Astrocyte (in vitro differentiated cells and primary cell): ENCODE results near the gene IDNK. TPM values are rescaled to one million over a fixed set of nuclear protein-coding genes. Genes with fewer than 3 reads are reported as not detected.

Experiments
- DNase-seq: peaks from one replicate; pipeline ENCODE4 v3.0.0-alpha.2; 2010; ENCODE audit warnings: low read depth
- FAIRE-seq: peaks from 2 replicates; lab custom pipeline; 2011; peaks lifted over from hg19 to GRCh38; lab: Jason Lieb, UNC
- H2AFZ ChIP-seq: 2 replicates; pipeline ENCODE4 v1.6.0; 2012; ENCODE audit warnings: low read depth, low read length, inconsistent platforms
- H3K27ac ChIP-seq: 2 replicates; pipeline ENCODE4 v1.5.1; 2011; ENCODE audit warnings: low read depth, low read length, inconsistent platforms
- H3K27me3 ChIP-seq: 2 replicates; pipeline ENCODE4 v1.6.0; 2011; ENCODE audit warnings: low read length, inconsistent platforms; ENCODE audit not compliant: insufficient read depth
- H3K36me3 ChIP-seq: 2 replicates; pipeline ENCODE4 v1.5.1; 2011; ENCODE audit warnings: low read length, inconsistent platforms; ENCODE audit not compliant: insufficient read depth
- H3K4me1 ChIP-seq: 2 replicates; pipeline ENCODE4 v1.5.1; 2011; ENCODE audit warnings: low read length, inconsistent platforms; ENCODE audit not compliant: insufficient read depth
- H3K4me2 ChIP-seq: 2 replicates; pipeline ENCODE4 v1.6.0; 2012; ENCODE audit warnings: low read length, inconsistent platforms
- H3K4me3 ChIP-seq: 2 replicates; pipeline ENCODE4 v1.5.1; 2011; ENCODE audit warnings: low read depth, mild to moderate bottlenecking, low read length, inconsistent platforms; ENCODE audit not compliant: insufficient read depth
- H3K79me2 ChIP-seq: 2 replicates; pipeline ENCODE4 v1.6.0; 2012; ENCODE audit warnings: mild to moderate bottlenecking, low read length, inconsistent platforms; ENCODE audit not compliant: insufficient read depth
- H3K9ac ChIP-seq: 2 replicates; pipeline ENCODE4 v1.6.0; 2012; ENCODE audit warnings: mild to moderate bottlenecking, low read length, inconsistent platforms
- H3K9me3 ChIP-seq: 2 replicates; pipeline ENCODE4 v1.5.1; 2012; ENCODE audit warnings: low read depth, mild to moderate bottlenecking, low read length, inconsistent platforms; ENCODE audit not compliant: insufficient read depth
- H4K20me1 ChIP-seq: 2 replicates; pipeline ENCODE4 v1.6.0; 2012; ENCODE audit warnings: low read length, inconsistent platforms; ENCODE audit not compliant: insufficient read depth
- H3K27ac Mint-ChIP-seq: one replicate; pipeline ENCODE4 v1.8.0; 2021; ENCODE audit warnings: mild to moderate bottlenecking, mixed read lengths; ENCODE audit not compliant: unreplicated experiment
- H3K27me3 Mint-ChIP-seq: one replicate; pipeline ENCODE4 v1.8.0; 2021; ENCODE audit warnings: low read depth, mixed read lengths; ENCODE audit not compliant: unreplicated experiment
- H3K36me3 Mint-ChIP-seq: one replicate; pipeline ENCODE4 v1.8.0; 2021; ENCODE audit warnings: low read depth, mixed read lengths; ENCODE audit not compliant: unreplicated experiment
- H3K4me1 Mint-ChIP-seq: one replicate; pipeline ENCODE4 v1.8.0; 2021; ENCODE audit warnings: low read depth, mixed read lengths; ENCODE audit not compliant: unreplicated experiment
- H3K4me3 Mint-ChIP-seq: one replicate; pipeline ENCODE4 v1.8.0; 2021; ENCODE audit warnings: mild to moderate bottlenecking, moderate library complexity, mixed read lengths; ENCODE audit not compliant: unreplicated experiment
- H3K9me3 Mint-ChIP-seq: one replicate; pipeline ENCODE4 v1.8.0; 2021; ENCODE audit warnings: mild to moderate bottlenecking, mixed read lengths; ENCODE audit not compliant: unreplicated experiment
- EZH2 ChIP-seq: IDR thresholded peaks from 2 replicates; pipeline ENCODE4 v1.6.1; 2012; ENCODE audit warnings: mild to moderate bottlenecking, low read length, inconsistent platforms; ENCODE audit not compliant: insufficient read depth
- total RNA-seq: library from RNA; stranded (reverse); gene quantifications from 2 replicates; pipeline ENCODE4 v1.2.1, GENCODE V29; 2021
- TF ChIP-seq, protein P1 (sequence below): IDR thresholded peaks from 2 replicates; pipeline ENCODE4 v1.5.1; 2011; ENCODE audit warnings: low read depth, mild to moderate bottlenecking, inconsistent platforms, low read length, moderate library complexity; ENCODE audit not compliant: insufficient read depth

Gene IDNK
- total RNA-seq, 1 donor from 2014 or later = 1.8 TPM

DNA sequence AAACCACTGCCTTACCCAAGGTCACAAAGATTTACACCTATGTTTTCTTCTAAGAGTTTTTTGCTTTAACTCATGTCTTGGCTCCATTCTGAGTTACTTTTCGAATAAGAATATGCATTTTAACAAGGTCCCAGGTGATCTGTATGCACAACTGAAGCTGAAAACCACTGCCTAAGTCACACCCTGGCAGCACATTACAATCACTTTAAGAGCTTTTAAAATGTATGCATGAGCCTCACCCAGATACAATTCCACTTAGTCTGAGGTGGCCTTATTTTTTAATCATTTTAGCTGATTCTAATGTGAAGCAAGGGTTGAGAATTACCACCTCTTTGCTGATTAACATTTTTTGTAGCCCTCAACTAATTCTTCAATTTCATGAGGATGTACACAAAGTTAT, 29.5 kb downstream of the IDNK start:
- Histone ChIP-seq H4K20me1 (peaks cover 18% of the 10 kb centered on the region), H2AFZ (no peak overlapping the region), H3K9ac (no peak overlapping the region), H3K9me3 (no peaks in the 10 kb centered on the region), H3K4me2 (no peak overlapping the region), H3K36me3 (peaks cover 42% of the 10 kb centered on the region), H3K27ac (no peak overlapping the region), H3K4me1 (no peaks in the 10 kb centered on the region), H3K27me3 (no peaks in the 10 kb centered on the region), H3K79me2 (peaks cover 4% of the 10 kb centered on the region), H3K4me3 (no peak overlapping the region)
- no peak for TF ChIP-seq EZH2
- TF ChIP-seq, protein P1, sequence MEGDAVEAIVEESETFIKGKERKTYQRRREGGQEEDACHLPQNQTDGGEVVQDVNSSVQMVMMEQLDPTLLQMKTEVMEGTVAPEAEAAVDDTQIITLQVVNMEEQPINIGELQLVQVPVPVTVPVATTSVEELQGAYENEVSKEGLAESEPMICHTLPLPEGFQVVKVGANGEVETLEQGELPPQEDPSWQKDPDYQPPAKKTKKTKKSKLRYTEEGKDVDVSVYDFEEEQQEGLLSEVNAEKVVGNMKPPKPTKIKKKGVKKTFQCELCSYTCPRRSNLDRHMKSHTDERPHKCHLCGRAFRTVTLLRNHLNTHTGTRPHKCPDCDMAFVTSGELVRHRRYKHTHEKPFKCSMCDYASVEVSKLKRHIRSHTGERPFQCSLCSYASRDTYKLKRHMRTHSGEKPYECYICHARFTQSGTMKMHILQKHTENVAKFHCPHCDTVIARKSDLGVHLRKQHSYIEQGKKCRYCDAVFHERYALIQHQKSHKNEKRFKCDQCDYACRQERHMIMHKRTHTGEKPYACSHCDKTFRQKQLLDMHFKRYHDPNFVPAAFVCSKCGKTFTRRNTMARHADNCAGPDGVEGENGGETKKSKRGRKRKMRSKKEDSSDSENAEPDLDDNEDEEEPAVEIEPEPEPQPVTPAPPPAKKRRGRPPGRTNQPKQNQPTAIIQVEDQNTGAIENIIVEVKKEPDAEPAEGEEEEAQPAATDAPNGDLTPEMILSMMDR = no peak
- Mint-ChIP-seq H3K4me3 (no peak overlapping the region), H3K9me3 (peaks cover 1% of the 10 kb centered on the region), H3K36me3 (peaks cover 32% of the 10 kb centered on the region), H3K4me1 (no peaks in the 10 kb centered on the region), H3K27ac (no peak overlapping the region), H3K27me3 (no peaks in the 10 kb centered on the region)
- no peak for FAIRE-seq
- no peak for DNase-seq

DNA sequence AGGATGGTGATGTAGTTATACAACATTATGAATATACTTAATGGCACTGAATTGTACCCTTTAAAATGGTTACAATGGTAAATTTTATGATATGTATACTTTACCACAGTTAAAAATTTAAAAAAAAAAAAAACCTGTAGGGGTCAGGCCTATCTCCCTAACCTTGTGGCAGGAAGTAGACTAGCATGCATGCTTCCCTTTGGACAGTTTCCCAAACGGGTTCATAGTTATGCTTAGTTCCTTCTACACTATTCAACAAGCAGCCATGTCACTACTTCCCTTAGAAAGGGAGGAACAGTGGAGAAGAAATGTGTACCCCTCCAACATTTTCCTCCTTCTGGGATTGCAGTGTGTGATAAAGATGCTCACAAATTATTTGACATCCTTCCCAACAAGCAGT, 32.5 kb downstream of the IDNK start:
- no peaks in the 10 kb centered on the region for H3K27me3 Mint-ChIP-seq
- Histone ChIP-seq H3K9ac (no peak overlapping the region), H3K36me3 (peaks cover 55% of the 10 kb centered on the region), H3K4me2 (no peak overlapping the region), H3K27ac (no peak overlapping the region), H2AFZ (no peak overlapping the region), H3K4me1 (no peaks in the 10 kb centered on the region), H3K27me3 (no peaks in the 10 kb centered on the region), H3K79me2 (peaks cover 13% of the 10 kb centered on the region), H4K20me1 (peaks cover 8% of the 10 kb centered on the region), H3K4me3 (no peak overlapping the region), H3K9me3 (no peaks in the 10 kb centered on the region)
- H3K4me3 Mint-ChIP-seq = no peak overlapping the region
- TF ChIP-seq, protein P1 = no peak
- no peak for TF ChIP-seq EZH2
- DNase-seq = no peak
- no peaks in the 10 kb centered on the region for H3K4me1 Mint-ChIP-seq
- peaks cover 27% of the 10 kb centered on the region for H3K36me3 Mint-ChIP-seq
- H3K27ac Mint-ChIP-seq = no peak overlapping the region
- no peak for FAIRE-seq
- H3K9me3 Mint-ChIP-seq = peaks cover 1% of the 10 kb centered on the region

DNA sequence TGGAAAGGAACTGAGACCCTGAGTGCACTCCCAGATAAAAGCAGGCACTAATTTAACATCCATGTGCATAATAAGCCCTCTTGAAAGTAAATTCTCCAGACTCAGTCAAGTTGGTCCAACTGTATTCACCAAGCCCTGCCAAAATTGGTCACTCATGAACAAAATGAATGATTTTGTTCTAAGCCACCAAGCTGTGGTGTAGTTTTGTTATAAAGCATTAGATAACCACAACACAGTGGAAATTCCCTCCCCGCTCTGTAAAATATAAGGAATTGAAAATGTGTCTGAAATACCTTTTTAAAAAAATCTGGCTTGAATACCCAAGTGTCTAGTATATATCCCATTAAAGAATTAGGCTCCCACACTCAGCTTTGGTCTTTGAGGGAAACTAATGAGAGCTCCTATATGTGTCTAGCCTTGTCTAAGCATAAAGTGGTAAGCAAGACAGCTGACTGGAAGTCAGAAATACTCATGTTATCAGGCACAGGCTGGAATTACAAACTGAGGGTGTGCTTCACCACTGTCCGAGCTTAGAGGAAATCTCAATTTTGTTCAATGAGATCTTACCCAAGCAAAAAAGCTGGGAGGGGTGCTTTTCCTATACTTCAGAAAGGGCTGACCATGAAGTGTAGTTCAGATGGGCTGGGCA, 33.2 kb downstream of the IDNK start:
- Mint-ChIP-seq H3K4me3 (no peak overlapping the region), H3K4me1 (no peaks in the 10 kb centered on the region), H3K36me3 (peaks cover 26% of the 10 kb centered on the region), H3K9me3 (peaks cover 1% of the 10 kb centered on the region), H3K27me3 (no peaks in the 10 kb centered on the region), H3K27ac (no peak overlapping the region)
- FAIRE-seq (no peak), DNase-seq (no peak)
- H2AFZ ChIP-seq = no peak overlapping the region
- no peak overlapping the region for H3K9ac ChIP-seq
- peaks cover 7% of the 10 kb centered on the region for H4K20me1 ChIP-seq
- no peak overlapping the region for H3K4me3 ChIP-seq
- peaks cover 60% of the 10 kb centered on the region for H3K36me3 ChIP-seq
- peaks cover 13% of the 10 kb centered on the region for H3K79me2 ChIP-seq
- TF ChIP-seq EZH2 = no peak
- TF ChIP-seq, protein P1 = no peak
- no peaks in the 10 kb centered on the region for H3K27me3 ChIP-seq
- no peak overlapping the region for H3K4me2 ChIP-seq
- H3K27ac ChIP-seq = no peak overlapping the region
- H3K4me1 ChIP-seq = no peaks in the 10 kb centered on the region
- no peaks in the 10 kb centered on the region for H3K9me3 ChIP-seq
